Heart left ventricle (tissue), 16 donors: ENCODE data around the gene CEP20. TPM values are rescaled to one million over a fixed set of nuclear protein-coding genes. Genes with fewer than 3 reads are reported as not detected.

Source experiments
- ATAC-seq, 4 donors: fragments of 200-7000 bp; cut with Tn5 transposase; one replicate each; pipeline ENCODE4 v1.9.1; 2020 to 2022; ENCODE audit warnings: moderate library complexity in 4 of 4, mild to moderate bottlenecking in 3 of 4, moderate number of reproducible peaks in 1 of 4
- DNase-seq, 5 donors: peaks; one replicate each; pipeline ENCODE4 v3.0.0-alpha.2; 2020
- H3K27ac ChIP-seq, 12 donors: fragments of 200-600 bp; sonication (generic) in 4 of 12; one replicate each; pipeline versions ENCODE4 v1.5.0 to v1.8.0; 2016 to 2022; ENCODE audit warnings: mild to moderate bottlenecking in 2 of 12
- H3K27me3 ChIP-seq, 9 donors: fragments of 200-600 bp; sonication (generic) in 2 of 9; one replicate each; pipeline versions ENCODE4 v1.5.1 to v1.8.0; 2016 to 2022; ENCODE audit warnings: mild to moderate bottlenecking in 3 of 9
- H3K36me3 ChIP-seq, 9 donors: fragments of 200-600 bp; sonication (generic) in 2 of 9; one replicate each; pipeline versions ENCODE4 v1.5.0 to v1.8.0; 2018 to 2022; ENCODE audit warnings: mild to moderate bottlenecking in 2 of 9
- H3K4me1 ChIP-seq, 12 donors: fragments of 200-600 bp; sonication (generic) in 4 of 12; one replicate each; pipeline versions ENCODE4 v1.5.0 to v1.8.0; 2016 to 2022; ENCODE audit warnings: mild to moderate bottlenecking in 3 of 12
- H3K4me3 ChIP-seq, 12 donors: fragments of 200-600 bp; sonication (generic) in 4 of 12; one replicate each; pipeline versions ENCODE4 v1.5.0 to v1.8.0; 2017 to 2022; ENCODE audit warnings: mild to moderate bottlenecking in 9 of 12, moderate library complexity in 4 of 12
- H3K9me3 ChIP-seq, 12 donors: fragments of 200-600 bp; sonication (generic) in 4 of 12; one replicate each; pipeline versions ENCODE4 v1.5.0 to v1.8.0; 2016 to 2022; ENCODE audit warnings: mild to moderate bottlenecking in 1 of 12
- CTCF ChIP-seq, 12 donors: fragments of 200-600 bp; sonication (generic) in 4 of 12; IDR thresholded peaks; one replicate each; pipeline versions ENCODE4 v1.5.0 to v1.8.0; 2018 to 2022; ENCODE audit warnings: antibody characterized with exemption in 12 of 12, mild to moderate bottlenecking in 5 of 12
- POLR2A ChIP-seq, 2 donors: fragments of 450-650 bp; IDR thresholded peaks; one replicate each; pipeline ENCODE4 v1.6.1; 2017; ENCODE audit warnings: antibody characterized with exemption in 2 of 2, mild to moderate bottlenecking in 2 of 2, moderate library complexity in 2 of 2
- WGBS, 4 donors: extraction: QIAGEN DNeasy Blood & Tissue Kit in 2 of 4; methylation state at CpG; one replicate each; pipeline versions ENCODE4 v1.1.5 to v1.1.7; 2013 to 2018; 5-methylcytosine and 5-hydroxymethylcytosine counted together
- intact Hi-C, 10 donors: fragments of 100-400 bp; cut with DNase I; formaldehyde crosslinking; loops; one replicate each; pipeline versions ENCODE4 v1.11.1 to v1.14.2; 2022
- polyA plus RNA-seq, 2 donors: library from polyadenylated mRNA; stranded (reverse); fragments of 200-250 nt; gene quantifications; one replicate each; pipeline ENCODE4 v1.2.3, GENCODE V29; 2013
- total RNA-seq, 9 donors: library from RNA; depleted of rRNA in 2 of 9; stranded (reverse); fragments of >200 nt in 2 of 9; fragmentation: NEBNext Ultra II Directional in 3 of 9; extraction: Animal tissue kit (Norgen Biotek cat#: 25700) in 3 of 9; gene quantifications; one replicate each; pipeline versions ENCODE4 v1.1.0 to v1.2.4, GENCODE V29; 2016 to 2023
- donor health status: ischemic (EF 13 %, LVEDD 7.1; RV severe dilation, severe dysfunction).
- donor health status: healthy with polysubstance abuse.
- donor health status: DM: no; HTN: yes; CAD: no.
- donor health status: DM: no; HTN: no; CAD: no.
- donor health status: ischemic (EF 25% LVEDD 6.9; RV normal size, moderate dysfunction).
- donor health status: ischemic (EF 25% LVEDD 5.7; RV mildly dilated, moderate dysfunction).
- donor health status: healthy.
- donor health status: DM: yes; HTN: yes; CAD: no.
- donor health status: ischemic (EF 35%, LVEDD 5.7; RV mildly dilated, moderate dysfunction).
- donor health status: nonischemic (EF 11% LVEDD 7.7; RV severe dilation, severe dysfunction).
- donor health status: DM: yes; HTN: yes; CAD: no.
- donor health status: PGD.
- donor health status: ischemic (EF 29% LVEDD 5.4; RV normal size, mild dysfunction).
- donor health status: nonischemic (EF 23%, LVEDD 6.1; RV moderate dilation, normal function).

Gene CEP20
- total and polyA plus RNA-seq, 11 donors = 14.1 to 40.3 (median 28.0) TPM

GRCh38 chr16:15822957-15823356 is 65.4 kb downstream of the CEP20 start:
- H3K9me3 ChIP-seq = no peaks in the 10 kb centered on the region
- ATAC-seq (no peak), DNase-seq (no peak)
- no peak overlapping the region for H3K4me3 ChIP-seq
- TF ChIP-seq POLR2A (IDR thresholded peaks at IDR 0.05) (no peak), CTCF (IDR thresholded peaks at IDR 0.05) (no peak)
- no peaks in the 10 kb centered on the region for H3K4me1 ChIP-seq
- intact Hi-C loops = loop anchor here in 8 of 10 donors (2.0 to 10.0 kb wide), 6 partner anchors 41 to 304 kb away; no protein-coding TSS in a partner anchor
- peak overlapping the region in 1 of 12 donors; percentile 87 for H3K27ac ChIP-seq
- WGBS, 4 donors = 72 to 78% (median 75%) methylated on average over 17 of the region's 17 CpGs
- no peaks in the 10 kb centered on the region for H3K27me3 ChIP-seq
- H3K36me3 ChIP-seq = no peaks in the 10 kb centered on the region

DNA sequence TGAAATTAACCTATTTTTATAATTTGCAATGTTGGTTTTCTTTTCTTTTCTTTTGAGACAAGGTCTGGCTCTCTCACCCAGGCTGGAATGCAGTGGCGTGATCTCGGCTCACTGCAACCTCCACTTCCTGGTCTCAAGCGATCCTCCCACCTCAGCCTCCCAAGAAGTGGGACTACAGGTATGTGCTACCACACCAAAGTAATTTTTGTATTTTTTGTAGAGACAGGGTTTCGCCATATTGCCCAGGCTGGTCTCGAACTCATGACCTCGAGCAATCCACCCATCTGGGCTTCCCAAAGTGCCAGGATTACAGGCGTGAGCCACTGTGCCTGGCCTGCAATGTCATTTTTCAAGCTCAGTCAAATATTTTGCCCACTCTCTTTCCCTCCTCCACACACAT is 67.6 kb downstream of the CEP20 start:
- Histone ChIP-seq H3K4me1 (no peaks in the 10 kb centered on the region), H3K36me3 (no peaks in the 10 kb centered on the region), H3K9me3 (peaks cover 0 to 11% (median 6%) of the 10 kb centered on the region in 12 donors), H3K4me3 (no peak overlapping the region), H3K27ac (peak overlapping the region in 1 of 12 donors; percentile 87), H3K27me3 (no peaks in the 10 kb centered on the region)
- TF ChIP-seq POLR2A (IDR thresholded peaks at IDR 0.05) (no peak), CTCF (IDR thresholded peaks at IDR 0.05) (no peak)
- DNase-seq (no peak), ATAC-seq (no peak)
- WGBS, 4 donors = 87 to 92% (median 90%) methylated on average over 7 of the region's 7 CpGs
- intact Hi-C loops = loop anchor here in 7 of 10 donors (1.0 to 10.0 kb wide), 6 partner anchors 39 to 306 kb away; no protein-coding TSS in a partner anchor

GRCh38 chr16:15819046-15819445 is 69.4 kb downstream of the CEP20 start:
- Histone ChIP-seq H3K36me3 (no peaks in the 10 kb centered on the region), H3K4me1 (no peaks in the 10 kb centered on the region), H3K4me3 (no peak overlapping the region), H3K9me3 (peaks cover 0 to 23% (median 11%) of the 10 kb centered on the region in 12 donors), H3K27me3 (no peaks in the 10 kb centered on the region), H3K27ac (peak overlapping the region in 1 of 12 donors; percentile 87)
- DNase-seq (no peak), ATAC-seq (no peak)
- intact Hi-C loops = no loop called here
- TF ChIP-seq POLR2A (IDR thresholded peaks at IDR 0.05) (no peak), CTCF (IDR thresholded peaks at IDR 0.05) (no peak)
- 83 to 95% (median 92%) methylated on average over 2 of the region's 2 CpGs for WGBS, 4 donors

- DNase-seq = no peak
- TF ChIP-seq CTCF (IDR thresholded peaks at IDR 0.05) = no peak
- TF ChIP-seq POLR2A (IDR thresholded peaks at IDR 0.05) = no peak
- Histone ChIP-seq H3K4me1 (peaks cover 0 to 2% (median 0%) of the 10 kb centered on the region in 12 donors), H3K27me3 (no peaks in the 10 kb centered on the region), H3K36me3 (no peaks in the 10 kb centered on the region), H3K9me3 (peaks cover 0 to 23% (median 11%) of the 10 kb centered on the region in 12 donors), H3K4me3 (no peak overlapping the region), H3K27ac (peak overlapping the region in 1 of 12 donors; percentile 87)
- 82 to 89% (median 86%) methylated on average over 2 of the region's 2 CpGs for WGBS, 4 donors
- intact Hi-C loops = no loop called here
- no peak for ATAC-seq
These were observed 71.0 kb downstream of the CEP20 start for GRCh38 chr16:15817446-15817845.
